ENCODE measurements around the gene BBOX1. TPM values are rescaled to one million over a fixed set of nuclear protein-coding genes. Genes with fewer than 3 reads are reported as not detected.

BBOX1 gene
- total and polyA plus RNA-seq, 2 of the 8 experiments (the other 6 are each of a cell fraction or from before 2014, with no cell fraction given) = not detected

DNA sequence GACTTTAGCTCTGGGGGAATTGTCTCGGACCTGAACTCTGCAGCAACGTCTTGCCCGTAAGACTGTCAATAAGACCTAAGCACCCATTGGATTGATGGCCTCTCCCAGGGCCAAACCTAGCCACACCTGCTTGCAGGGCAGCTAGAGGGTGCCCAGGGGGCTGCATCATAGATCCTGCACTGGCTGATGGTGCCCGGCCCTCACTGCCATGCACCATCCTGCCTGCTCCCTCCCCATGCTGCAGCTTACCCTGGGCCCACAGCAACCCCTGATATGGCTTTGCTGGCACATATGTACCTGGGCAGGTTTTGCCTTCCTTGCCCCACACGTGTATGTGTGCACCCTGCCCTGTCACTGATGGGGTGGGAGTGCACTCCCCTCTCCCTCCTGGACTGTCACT, 8.9 kb upstream of the BBOX1 start:
- no peaks in the 10 kb centered on the region; the same call in 1 of the 2 replicates for H3K79me1 ChIP-seq (ENCODE audit: low read depth, low read length)
- no peak overlapping the region for H4K8ac ChIP-seq (ENCODE audit: extremely low read depth, insufficient read depth, low read length)
- H4K5ac ChIP-seq (ENCODE audit: insufficient read length, low read depth, low read length) = no peak overlapping the region
- H3K27ac ChIP-seq (ENCODE audit: low read depth, low read length) = no peak overlapping the region
- no peak overlapping the region for H3K23ac ChIP-seq (ENCODE audit: insufficient read length)
- no peak overlapping the region for H3K9ac ChIP-seq (replicated peaks in 1 of 4; ENCODE audit: extremely low read depth in 1 of 4, low read depth in 3 of 4, low read length in 3 of 4)
- H4K20me1 ChIP-seq (replicated peaks in 1 of 2; ENCODE audit: control insufficient read depth in 1 of 2, insufficient read depth in 2 of 2, low read length in 2 of 2) = no peaks in the 10 kb centered on the region
- H3K4me3 ChIP-seq (ENCODE audit: extremely low read depth in 1 of 4, insufficient read depth in 2 of 4, low read depth in 3 of 4, low read length in 4 of 4) = no peak overlapping the region
- H3K4me2 ChIP-seq (ENCODE audit: insufficient read depth in 1 of 2, low read depth in 2 of 2, low read length in 2 of 2) = no peak overlapping the region
- ChIA-PET POLR2A (ENCODE audit: partially characterized antibody) (no interaction called here), CTCF (ENCODE audit: partially characterized antibody) (no interaction called here)
- H3K18ac ChIP-seq (ENCODE audit: extremely low read depth, low read length) = no peak overlapping the region
- H2BK5ac ChIP-seq (ENCODE audit: low read depth, low read length) = peak overlapping the region; percentile 16; the same call in 1 of the 2 replicates
- no peaks in the 10 kb centered on the region for H3K79me2 ChIP-seq (ENCODE audit: control insufficient read depth in 1 of 2, insufficient read depth in 2 of 2, low read length in 2 of 2)
- DNase-seq (ENCODE audit: low read depth in 1 of 2, low spot score in 2 of 2) (no peak), FAIRE-seq (no peak)
- TF ChIP-seq, protein P1, sequence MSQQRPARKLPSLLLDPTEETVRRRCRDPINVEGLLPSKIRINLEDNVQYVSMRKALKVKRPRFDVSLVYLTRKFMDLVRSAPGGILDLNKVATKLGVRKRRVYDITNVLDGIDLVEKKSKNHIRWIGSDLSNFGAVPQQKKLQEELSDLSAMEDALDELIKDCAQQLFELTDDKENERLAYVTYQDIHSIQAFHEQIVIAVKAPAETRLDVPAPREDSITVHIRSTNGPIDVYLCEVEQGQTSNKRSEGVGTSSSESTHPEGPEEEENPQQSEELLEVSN (IDR thresholded peaks at IDR 0.05) = no peak
- H3K4ac ChIP-seq (replicated peaks; ENCODE audit: insufficient read length, low read depth, low read length) = no peak overlapping the region
- no peak overlapping the region for H2AK5ac ChIP-seq (ENCODE audit: low read depth, low read length)
- no peaks in the 10 kb centered on the region for H3K4me1 ChIP-seq (replicated peaks in 1 of 4; ENCODE audit: control insufficient read depth in 3 of 4, insufficient read depth in 4 of 4, low read length in 3 of 4)
- H2BK15ac ChIP-seq (ENCODE audit: low read length) = no peak overlapping the region
- H3K14ac ChIP-seq (ENCODE audit: insufficient read length) = no peak overlapping the region
- no peak overlapping the region for H2AFZ ChIP-seq (ENCODE audit: low read length)
- no peaks in the 10 kb centered on the region for H3K23me2 ChIP-seq (ENCODE audit: low read depth, low read length)
- no peak overlapping the region for H2BK12ac ChIP-seq (ENCODE audit: low read depth, low read length)
- H3K9me3 ChIP-seq (ENCODE audit: insufficient read depth in 2 of 2, low read depth in 1 of 2, low read length in 1 of 2) = no peaks in the 10 kb centered on the region
- H3K27me3 ChIP-seq (replicated peaks in 1 of 4; ENCODE audit: control insufficient read depth in 3 of 4, extremely low read depth in 1 of 4, insufficient read depth in 3 of 4, low read length in 3 of 4) = no peaks in the 10 kb centered on the region
- no peaks in the 10 kb centered on the region for H3K36me3 ChIP-seq (ENCODE audit: control insufficient read depth in 2 of 4, insufficient read depth in 4 of 4, low read length in 3 of 4)
- no peak overlapping the region for H3K56ac ChIP-seq (replicated peaks; ENCODE audit: insufficient read length, low read depth, low read length)
- no peak overlapping the region for H4K91ac ChIP-seq (replicated peaks; ENCODE audit: insufficient read length, low read length)
- WGBS, 2 experiments (ENCODE audit: extremely low coverage in 1 of 2, insufficient coverage in 1 of 2, insufficient read length in 1 of 2, insufficient replicate concordance in 2 of 2, low coverage in 1 of 2, low lambda C conversion rate in 2 of 2, missing lambda C conversion rate in 1 of 2) = 77% methylated on average over 5 of the region's 5 CpGs; no CpG with 5 or more reads in 1 of the 2 experiments
- H2BK20ac ChIP-seq (ENCODE audit: low read length) = no peak overlapping the region
- no peak overlapping the region for H2BK120ac ChIP-seq (replicated peaks; ENCODE audit: low read depth, low read length)

All from H1 (cell line).